Ovary (tissue), 9 donors: ENCODE results near the gene AKR1E2. TPM values are rescaled to one million over a fixed set of nuclear protein-coding genes. Genes with fewer than 3 reads are reported as not detected.
A peak's percentile ranks its signal among the peaks of the same experiment; 100 is the strongest.

Experiments
- DNase-seq, 5 donors: peaks; one replicate each; pipeline ENCODE4 v3.0.0-alpha.2; 2019 to 2020
- H3K27ac ChIP-seq, 2 donors: fragments of 200-600 bp; one replicate each; pipeline versions ENCODE4 v1.5.1 to v1.8.0; 2019 to 2022
- H3K27me3 ChIP-seq: fragments of 200-600 bp; one replicate; pipeline ENCODE4 v1.8.0; 2022
- H3K36me3 ChIP-seq: fragments of 200-600 bp; sonication (generic); one replicate; pipeline ENCODE4 v1.5.1; 2019
- H3K4me1 ChIP-seq: one replicate; pipeline ENCODE4 v1.8.1; 2013; ENCODE audit warnings: mild to moderate bottlenecking, moderate library complexity; ENCODE audit not compliant: insufficient read depth
- H3K4me3 ChIP-seq: fragments of 200-600 bp; sonication (generic); one replicate; pipeline ENCODE4 v1.5.1; 2017
- H3K9me3 ChIP-seq, 2 donors: fragments of 200-600 bp in 1 of 2; sonication (generic) in 1 of 2; one replicate each; pipeline versions ENCODE4 v1.5.1 to v1.8.1; 2013 to 2019; ENCODE audit warnings: mild to moderate bottlenecking in 1 of 2, moderate library complexity in 1 of 2
- EP300 ChIP-seq: sonication (generic); formaldehyde crosslinking; IDR thresholded peaks from one replicate; pipeline ENCODE4 v1.6.1; 2017; ENCODE audit warnings: antibody characterized with exemption
- POLR2A ChIP-seq: fragments of 450-650 bp; IDR thresholded peaks from one replicate; pipeline ENCODE4 v1.6.1; 2017; ENCODE audit warnings: antibody characterized with exemption, mild to moderate bottlenecking, moderate library complexity
- WGBS, 3 donors: extraction: QIAGEN DNeasy Blood & Tissue Kit in 1 of 3; methylation state at CpG; one replicate each; pipeline versions ENCODE4 v1.1.5 to v1.1.7; 2013 to 2017; 5-methylcytosine and 5-hydroxymethylcytosine counted together
- intact Hi-C, 4 donors: fragments of 100-400 bp; cut with DNase I; formaldehyde crosslinking; loops; one replicate each; pipeline versions ENCODE4 v1.11.0 to v1.15.1; 2022 to 2023
- polyA plus RNA-seq, 2 donors: library from polyadenylated mRNA; stranded (reverse); fragments of 200-250 nt in 1 of 2; fragments of 350-450 nt in 1 of 2; fragmentation: Illumina TruSeq in 1 of 2; extraction: RNeasy Lipid Tissue Mini Kit (QIAGEN cat#74804) in 1 of 2; gene quantifications; one replicate each; pipeline ENCODE4 v1.2.3, GENCODE V29; 2013 to 2014
- total RNA-seq, 7 donors: library from RNA; depleted of rRNA in 2 of 7; stranded (reverse); fragments of >200 nt in 2 of 7; fragmentation: NEBNext Ultra II Directional in 3 of 7; extraction: Animal tissue kit (Norgen Biotek cat#: 25700) in 3 of 7; gene quantifications; one replicate each; pipeline versions ENCODE4 v1.1.0 to v1.2.4, GENCODE V29; 2016 to 2023
- TF ChIP-seq, protein P1 (sequence below), 3 donors: fragments of 450-650 bp in 2 of 3; fragments of 200-600 bp in 1 of 3; IDR thresholded peaks; one replicate each; pipeline versions ENCODE4 v1.5.1 to v1.8.0; 2016 to 2022; ENCODE audit warnings: antibody characterized with exemption in 3 of 3, mild to moderate bottlenecking in 1 of 3
- donor health status: DM: no; HTN: no; CAD: no; lungs with moderate emphysema.
- donor health status: DM: no; HTN: no; CAD: no.
- donor health status: Bipolar disorder and iron deficiency.
- donor health status: DM: yes; HTN: yes; CAD: no.
- donor health status: DM: no; HTN: no; CAD: no.
- donor health status: DM: yes; HTN: yes; CAD: no.

Gene AKR1E2
- total and polyA plus RNA-seq, 9 donors: 1.3 to 8.1 (median 4.4) TPM

DNA sequence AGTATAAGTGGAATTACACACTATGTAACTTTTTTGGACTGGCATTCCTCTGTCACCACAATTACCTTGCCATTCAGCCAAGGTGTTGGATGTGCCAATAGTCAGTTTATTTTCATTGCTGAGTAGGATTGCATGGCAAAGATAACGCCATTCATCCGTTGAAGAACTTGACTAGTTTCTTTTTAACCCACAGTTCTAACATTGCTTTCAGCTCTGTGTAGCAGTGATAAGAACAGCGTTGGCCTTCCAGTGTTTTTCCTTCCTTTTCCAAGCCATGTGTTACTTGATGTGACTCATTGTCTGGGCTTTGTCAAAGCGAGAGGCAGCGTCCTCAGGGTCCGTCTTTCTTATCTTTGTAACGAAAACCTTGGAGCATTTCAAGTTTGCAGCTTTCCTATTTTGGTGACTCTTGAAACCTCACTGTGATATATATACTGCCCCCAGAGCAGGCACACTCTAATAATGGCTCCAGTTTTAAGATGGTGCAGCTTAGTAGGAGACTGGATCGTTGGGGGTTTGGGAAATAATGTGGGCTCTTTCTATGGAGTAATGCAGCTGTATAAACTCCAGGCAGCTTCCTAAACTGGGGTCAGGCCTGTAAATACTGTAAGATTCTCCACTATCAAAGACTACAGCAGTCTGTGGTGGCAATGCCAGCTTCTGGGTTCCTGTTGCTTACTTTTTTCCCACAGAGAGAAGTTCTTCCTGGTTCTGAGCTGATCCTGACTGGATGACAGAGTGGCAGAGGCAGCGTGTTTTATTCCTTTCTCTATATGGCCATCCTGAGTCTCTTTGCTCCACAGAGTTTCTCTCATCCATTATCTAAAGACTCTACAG lies 41.7 kb downstream of the AKR1E2 start:
- H3K4me1 ChIP-seq: no peaks in the 10 kb centered on the region
- 26 to 42% (median 26%) methylated on average over 9 of the region's 9 CpGs for WGBS, 3 donors
- no peaks in the 10 kb centered on the region for H3K36me3 ChIP-seq
- H3K27me3 ChIP-seq: no peaks in the 10 kb centered on the region
- no peak overlapping the region for H3K4me3 ChIP-seq
- no peaks in the 10 kb centered on the region for H3K9me3 ChIP-seq
- H3K27ac ChIP-seq: peak overlapping the region in 1 of 2 donors; percentile 2
- intact Hi-C loops: loop anchor here in 1 of 4 donors (2.0 kb wide), 1 partner anchor 23 kb away; no protein-coding TSS in a partner anchor
- no peak for TF ChIP-seq EP300
- TF ChIP-seq, protein P1, sequence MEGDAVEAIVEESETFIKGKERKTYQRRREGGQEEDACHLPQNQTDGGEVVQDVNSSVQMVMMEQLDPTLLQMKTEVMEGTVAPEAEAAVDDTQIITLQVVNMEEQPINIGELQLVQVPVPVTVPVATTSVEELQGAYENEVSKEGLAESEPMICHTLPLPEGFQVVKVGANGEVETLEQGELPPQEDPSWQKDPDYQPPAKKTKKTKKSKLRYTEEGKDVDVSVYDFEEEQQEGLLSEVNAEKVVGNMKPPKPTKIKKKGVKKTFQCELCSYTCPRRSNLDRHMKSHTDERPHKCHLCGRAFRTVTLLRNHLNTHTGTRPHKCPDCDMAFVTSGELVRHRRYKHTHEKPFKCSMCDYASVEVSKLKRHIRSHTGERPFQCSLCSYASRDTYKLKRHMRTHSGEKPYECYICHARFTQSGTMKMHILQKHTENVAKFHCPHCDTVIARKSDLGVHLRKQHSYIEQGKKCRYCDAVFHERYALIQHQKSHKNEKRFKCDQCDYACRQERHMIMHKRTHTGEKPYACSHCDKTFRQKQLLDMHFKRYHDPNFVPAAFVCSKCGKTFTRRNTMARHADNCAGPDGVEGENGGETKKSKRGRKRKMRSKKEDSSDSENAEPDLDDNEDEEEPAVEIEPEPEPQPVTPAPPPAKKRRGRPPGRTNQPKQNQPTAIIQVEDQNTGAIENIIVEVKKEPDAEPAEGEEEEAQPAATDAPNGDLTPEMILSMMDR (IDR thresholded peaks at IDR 0.05): no peak
- no peak for TF ChIP-seq POLR2A
- no peak for DNase-seq

DNA sequence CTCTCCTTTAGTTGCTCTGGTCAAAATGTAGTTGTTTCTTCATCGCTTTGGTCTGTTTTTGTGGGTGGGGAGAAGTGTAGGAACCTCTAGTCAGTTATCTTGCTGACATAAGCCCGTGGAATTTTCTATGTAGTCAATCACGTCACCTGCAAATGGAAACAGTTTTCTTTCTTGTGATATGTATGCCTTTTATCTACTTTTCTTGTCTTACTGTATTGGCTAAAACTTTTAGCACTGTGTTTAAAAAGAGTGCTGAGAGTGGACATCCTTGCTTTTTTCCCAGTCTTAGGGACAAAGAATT lies 42.3 kb downstream of the AKR1E2 start:
- no peaks in the 10 kb centered on the region for H3K36me3 ChIP-seq
- H3K4me3 ChIP-seq: no peak overlapping the region
- intact Hi-C loops: loop anchor here in 1 of 4 donors (2.0 kb wide), 1 partner anchor 22 kb away; no protein-coding TSS in a partner anchor
- no peaks in the 10 kb centered on the region for H3K27me3 ChIP-seq
- H3K27ac ChIP-seq: no peak overlapping the region
- no peak for DNase-seq
- TF ChIP-seq, protein P1 (IDR thresholded peaks at IDR 0.05): no peak
- TF ChIP-seq POLR2A (no peak), EP300 (no peak)
- H3K4me1 ChIP-seq: no peaks in the 10 kb centered on the region
- 88 to 93% (median 88%) methylated on average over 3 of the region's 3 CpGs for WGBS, 3 donors
- H3K9me3 ChIP-seq: no peaks in the 10 kb centered on the region

DNA sequence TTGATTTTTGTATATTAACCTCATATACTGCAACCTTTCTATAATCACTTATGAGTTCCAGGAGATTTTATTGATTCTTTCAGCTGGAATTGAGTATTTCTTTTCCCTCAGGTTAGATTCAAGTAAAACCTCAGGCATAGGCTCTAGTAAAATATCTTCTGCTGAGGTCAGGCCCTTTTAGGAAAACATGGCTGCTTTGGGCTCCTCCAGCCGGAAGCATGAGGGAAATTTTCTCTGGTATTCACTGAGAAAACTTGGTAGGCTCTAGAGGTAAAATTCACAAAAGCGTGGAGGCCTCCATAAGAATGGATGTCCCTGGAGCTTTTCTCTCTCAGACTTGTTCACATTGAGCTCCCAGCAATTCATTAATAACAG lies 56.7 kb downstream of the AKR1E2 start:
- 13 to 46% (median 24%) methylated on average over 2 of the region's 2 CpGs for WGBS, 3 donors
- Histone ChIP-seq H3K36me3 (no peaks in the 10 kb centered on the region), H3K27me3 (no peaks in the 10 kb centered on the region), H3K9me3 (no peaks in the 10 kb centered on the region), H3K4me3 (no peak overlapping the region), H3K4me1 (peaks cover 6% of the 10 kb centered on the region), H3K27ac (no peak overlapping the region)
- DNase-seq: no peak
- no peak for TF ChIP-seq EP300
- TF ChIP-seq POLR2A: no peak
- TF ChIP-seq, protein P1 (IDR thresholded peaks at IDR 0.05): no peak
- intact Hi-C loops: no loop called here

DNA sequence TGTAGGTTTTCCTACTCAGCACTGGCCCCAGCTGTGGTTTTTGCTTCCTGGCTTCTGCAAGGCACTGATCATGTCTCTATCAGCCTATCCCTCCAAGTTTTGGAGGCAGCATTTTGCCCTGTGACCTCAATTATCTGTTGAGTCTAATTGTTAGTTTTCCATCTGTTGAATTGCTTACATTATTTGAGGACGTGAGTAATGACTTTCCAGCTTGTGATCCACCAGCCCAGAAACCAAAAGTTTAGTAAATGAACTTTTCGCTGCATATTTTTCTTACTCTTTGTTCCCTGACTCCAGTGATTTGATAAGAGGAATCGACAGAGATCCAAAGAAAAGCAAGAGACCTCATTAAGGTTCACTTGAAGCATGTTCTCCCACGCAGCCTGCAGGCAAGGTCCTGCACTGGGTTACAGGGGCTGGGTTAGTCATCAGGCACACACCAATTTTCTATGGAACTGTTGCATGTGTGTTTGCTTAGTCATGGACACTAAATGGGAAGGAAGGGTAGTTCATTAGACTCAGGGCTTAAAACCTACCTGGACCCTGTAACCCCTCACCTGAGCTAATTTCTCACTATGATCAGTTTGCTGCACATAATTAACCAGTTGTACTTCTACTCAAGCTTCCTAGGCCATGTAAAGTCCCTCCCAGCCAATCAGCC lies 57.2 kb downstream of the AKR1E2 start:
- no peak for TF ChIP-seq EP300
- no peak for TF ChIP-seq POLR2A
- TF ChIP-seq, protein P1 (IDR thresholded peaks at IDR 0.05): no peak
- Histone ChIP-seq H3K4me3 (no peak overlapping the region), H3K36me3 (no peaks in the 10 kb centered on the region), H3K27ac (peak overlapping the region in 1 of 2 donors; percentile 20), H3K4me1 (peaks cover 6% of the 10 kb centered on the region), H3K9me3 (no peaks in the 10 kb centered on the region), H3K27me3 (no peaks in the 10 kb centered on the region)
- DNase-seq: peak; percentile 57 to 78 (median 63)
- WGBS, 3 donors: 5 to 20% (median 8%) methylated on average over 4 of the region's 4 CpGs
- intact Hi-C loops: no loop called here
